HG03196 (cell line): ENCODE measurements around the gene PIK3C3.
A peak's percentile ranks its signal among the peaks of the same experiment; 100 is the strongest.
"Not testable (repeated sequence)": the region's sequence is repeated elsewhere in the genome, so short reads cannot be mapped to it uniquely, and the experiment has no call there.

Experiments used
- ATAC-seq: cut with Tn5 transposase; IDR thresholded peaks from one replicate; pipeline ENCODE4 v1.9.1; 2021; ENCODE audit not compliant: unreplicated experiment

The PIK3C3 gene

GRCh38 chr18:42018831-42019230 is 63.8 kb downstream of the PIK3C3 start:
- ATAC-seq, result no peak

- no peak for ATAC-seq
Observed at GRCh38 chr18:42024131-42024530, 69.1 kb downstream of the PIK3C3 start.

- peak; percentile 15 for ATAC-seq
Observed at GRCh38 chr18:42025491-42025890, 70.5 kb downstream of the PIK3C3 start.

- peak; percentile 93 for ATAC-seq
Observed at GRCh38 chr18:42025974-42026625, 71.1 kb downstream of the PIK3C3 start.

GRCh38 chr18:42028247-42028832 is 73.3 kb downstream of the PIK3C3 start:
- ATAC-seq, result no peak

GRCh38 chr18:42029092-42029491 is 74.1 kb downstream of the PIK3C3 start:
- ATAC-seq, result no peak

GRCh38 chr18:42030586-42031182 is 75.7 kb downstream of the PIK3C3 start:
- no peak for ATAC-seq

- ATAC-seq, result no peak
Observed at GRCh38 chr18:42032447-42032846, 77.4 kb downstream of the PIK3C3 start.

GRCh38 chr18:42033137-42033810 is 78.2 kb downstream of the PIK3C3 start:
- no peak for ATAC-seq

GRCh38 chr18:42038936-42039335 is 83.9 kb downstream of the PIK3C3 start:
- no peak for ATAC-seq

- no peak for ATAC-seq
Observed at GRCh38 chr18:42039396-42039795, 84.4 kb downstream of the PIK3C3 start.

- no peak for ATAC-seq
Observed at GRCh38 chr18:42041793-42042192, 86.8 kb downstream of the PIK3C3 start.

- no peak for ATAC-seq
Observed at GRCh38 chr18:42045346-42045745, 90.3 kb downstream of the PIK3C3 start.

- ATAC-seq, result no peak
Observed at GRCh38 chr18:42047721-42048120, 92.7 kb downstream of the PIK3C3 start.

- no peak for ATAC-seq
Observed at GRCh38 chr18:42048158-42048557, 93.1 kb downstream of the PIK3C3 start.

- not testable (repeated sequence) for ATAC-seq
Observed at GRCh38 chr18:42049536-42049935, 94.5 kb downstream of the PIK3C3 start.

- no peak for ATAC-seq
Observed at GRCh38 chr18:42051411-42051810, 96.4 kb downstream of the PIK3C3 start.

GRCh38 chr18:42052122-42052708 is 97.2 kb downstream of the PIK3C3 start:
- no peak for ATAC-seq

GRCh38 chr18:42053188-42053781 is 98.3 kb downstream of the PIK3C3 start:
- ATAC-seq, result peak; percentile 87

GRCh38 chr18:42064109-42064508 is 109.1 kb downstream of the PIK3C3 start:
- ATAC-seq, result no peak

- no peak for ATAC-seq
Observed at GRCh38 chr18:42067518-42067917, 112.5 kb downstream of the PIK3C3 start.
